Dermis microvascular lymphatic vessel endothelial cell (primary cell): ENCODE results near the gene NTRK2. TPM values are rescaled to one million over a fixed set of nuclear protein-coding genes. Genes with fewer than 3 reads are reported as not detected.

Experiments used
- DNase-seq, 2 donors: peaks; one replicate each; pipeline versions ENCODE4 v3.0.0 to v3.0.0-alpha.2; 2010; ENCODE audit warnings: low read depth in 2 of 2
- total RNA-seq: library from RNA; depleted of rRNA; stranded (reverse); fragments of >200 nt; gene quantifications from 2 replicates; pipeline ENCODE4 v1.2.1, GENCODE V29; 2014

The NTRK2 gene
- total RNA-seq, 1 donor from 2014 or later, result not detected

DNA sequence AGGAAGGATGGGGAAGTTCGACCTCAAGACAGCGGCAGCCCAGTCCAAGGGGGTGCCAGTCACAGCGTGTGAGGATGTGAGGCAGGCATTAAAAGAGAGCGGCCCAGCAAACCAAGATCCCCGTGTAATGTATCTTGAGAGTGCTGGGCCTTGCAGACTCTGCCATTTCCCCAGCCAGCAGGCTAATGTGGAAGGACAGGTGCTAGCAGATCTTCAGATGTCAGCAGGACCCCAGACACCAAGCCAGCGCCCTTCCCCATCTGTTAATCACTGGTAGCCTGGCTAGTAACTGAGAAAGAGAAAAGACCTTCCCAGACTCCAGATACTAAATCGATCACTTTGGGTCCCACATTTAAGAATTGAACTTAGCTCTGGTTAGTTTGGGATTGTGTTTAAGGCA is 62.2 kb downstream of the NTRK2 start:
- no peak for DNase-seq

DNA sequence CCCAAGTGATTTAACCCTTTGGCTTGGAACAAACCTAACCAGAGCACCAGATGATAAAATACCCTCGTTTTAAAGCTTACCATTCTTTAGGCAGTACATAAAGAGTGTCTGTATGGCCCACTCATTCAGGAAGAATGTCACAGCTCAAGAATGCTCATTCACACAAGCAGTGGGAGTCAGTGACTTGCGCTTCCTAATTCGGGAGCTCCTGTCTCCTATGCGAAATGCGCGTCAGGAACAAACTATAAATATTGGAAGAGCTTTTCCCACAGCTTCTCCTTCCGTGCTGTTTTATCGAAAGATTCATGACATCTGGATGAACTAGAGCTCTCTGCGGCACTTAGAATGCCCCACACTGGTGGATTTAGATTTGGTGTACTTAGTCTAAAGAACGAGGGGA is 66.6 kb downstream of the NTRK2 start:
- no peak for DNase-seq

DNA sequence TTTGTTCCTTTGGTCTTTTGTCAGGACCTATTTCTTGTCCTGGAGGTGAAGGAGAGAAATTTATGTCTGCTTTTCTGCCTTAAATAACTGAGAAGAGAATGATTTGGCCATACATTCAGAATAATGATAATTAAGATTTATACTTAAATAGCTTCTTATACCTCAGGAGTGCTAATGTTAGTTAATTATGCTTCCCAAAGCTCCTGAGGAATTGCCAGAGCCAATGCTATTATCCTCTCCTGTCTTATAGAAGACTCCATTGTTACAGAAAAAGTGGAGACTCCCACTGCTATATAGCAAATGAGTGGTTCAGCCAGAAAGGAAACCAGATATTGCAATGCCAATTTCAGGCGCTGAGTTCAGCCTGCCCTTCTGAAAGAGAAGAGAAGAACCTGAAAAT is 67.0 kb downstream of the NTRK2 start:
- no peak for DNase-seq

- DNase-seq, result no peak
Measured at GRCh38 chr9:84738353-84738752, 68.8 kb downstream of the NTRK2 start.

DNA sequence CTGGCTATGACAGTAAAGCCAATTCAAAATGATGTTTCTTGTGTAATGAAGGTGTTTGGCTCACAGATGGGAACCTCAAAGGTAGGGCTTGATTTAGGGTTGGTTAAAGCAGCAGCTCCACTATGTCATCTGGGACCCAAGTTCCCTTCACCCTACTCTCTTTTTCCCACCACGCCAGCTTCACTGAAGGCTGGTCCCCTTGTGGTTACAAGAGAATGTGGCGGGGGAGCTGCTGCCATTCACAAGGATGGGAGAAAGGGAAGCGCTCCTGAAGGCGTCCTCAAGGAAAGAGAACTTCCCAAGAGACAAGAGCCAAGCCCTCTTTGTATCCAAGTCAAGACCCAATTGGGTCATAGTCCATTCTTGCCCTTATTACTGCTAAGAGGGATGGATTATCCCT is 72.7 kb downstream of the NTRK2 start:
- DNase-seq, result no peak

DNA sequence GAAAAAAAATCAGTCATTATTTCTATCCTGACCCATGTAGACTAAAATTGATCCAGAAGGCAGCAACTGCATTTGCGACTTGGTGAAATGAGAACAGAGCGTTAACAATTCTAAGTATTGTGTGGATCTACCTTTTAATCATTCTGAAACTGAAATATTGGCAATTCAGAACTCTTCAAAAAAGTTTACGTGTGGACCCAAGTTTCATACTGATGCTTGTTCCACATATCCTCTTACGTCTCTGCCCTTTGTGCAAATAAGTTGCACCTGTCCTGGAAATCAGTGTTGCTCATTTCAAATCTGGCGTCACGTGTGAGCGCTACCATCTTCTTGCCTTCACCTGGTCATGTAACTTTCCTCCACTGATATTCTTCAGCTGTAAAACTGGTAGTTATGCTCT is 74.7 kb downstream of the NTRK2 start:
- no peak for DNase-seq

- no peak for DNase-seq
Measured at GRCh38 chr9:84744726-84745125, 75.2 kb downstream of the NTRK2 start.

DNA sequence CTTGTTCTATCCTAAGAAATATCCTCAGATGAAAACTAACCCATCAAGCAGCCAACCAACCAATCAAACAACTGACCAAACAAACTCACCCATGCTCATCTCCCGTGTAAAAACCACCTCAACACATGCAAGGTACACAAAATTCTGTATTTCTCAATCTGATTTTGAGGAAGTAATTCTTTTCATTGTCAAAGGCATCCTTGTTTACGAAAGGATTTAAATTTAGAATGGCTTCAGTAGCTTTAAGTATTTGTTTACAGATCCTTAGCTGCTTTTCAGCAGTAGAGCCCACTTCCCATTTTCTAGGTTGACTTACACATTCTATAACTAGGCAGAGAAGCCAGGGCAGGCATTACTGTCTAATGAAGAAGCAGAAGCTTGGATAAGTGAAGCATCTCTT is 78.6 kb downstream of the NTRK2 start:
- DNase-seq, result no peak

GRCh38 chr9:84750152-84750865 is 80.8 kb downstream of the NTRK2 start:
- DNase-seq, result no peak

GRCh38 chr9:84751921-84752320 is 82.4 kb downstream of the NTRK2 start:
- no peak for DNase-seq

- DNase-seq, result no peak
Measured at GRCh38 chr9:84754461-84754860, 84.9 kb downstream of the NTRK2 start.

GRCh38 chr9:84754881-84755280 is 85.4 kb downstream of the NTRK2 start:
- no peak for DNase-seq

GRCh38 chr9:84755380-84755779 is 85.9 kb downstream of the NTRK2 start:
- no peak for DNase-seq

DNA sequence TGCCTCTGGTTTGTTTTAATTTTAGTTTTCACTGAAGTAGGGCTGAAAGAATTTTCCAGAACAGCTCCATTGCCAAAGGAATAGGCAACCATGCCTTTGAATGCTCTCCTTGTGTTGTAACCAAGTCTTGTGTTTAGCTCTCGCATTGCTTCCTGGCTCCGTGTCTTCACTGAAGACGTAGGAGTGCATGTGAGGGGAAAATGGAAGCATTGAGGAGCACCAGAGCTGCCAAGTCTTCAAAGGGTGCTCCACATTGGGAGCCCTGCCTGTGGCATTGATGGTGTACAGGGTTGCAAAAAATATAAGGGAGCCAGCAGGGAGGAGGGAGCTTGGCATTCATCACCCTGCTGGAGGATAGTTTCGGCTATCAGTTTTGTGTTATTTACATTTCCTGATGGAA is 86.6 kb downstream of the NTRK2 start:
- DNase-seq, result no peak

DNA sequence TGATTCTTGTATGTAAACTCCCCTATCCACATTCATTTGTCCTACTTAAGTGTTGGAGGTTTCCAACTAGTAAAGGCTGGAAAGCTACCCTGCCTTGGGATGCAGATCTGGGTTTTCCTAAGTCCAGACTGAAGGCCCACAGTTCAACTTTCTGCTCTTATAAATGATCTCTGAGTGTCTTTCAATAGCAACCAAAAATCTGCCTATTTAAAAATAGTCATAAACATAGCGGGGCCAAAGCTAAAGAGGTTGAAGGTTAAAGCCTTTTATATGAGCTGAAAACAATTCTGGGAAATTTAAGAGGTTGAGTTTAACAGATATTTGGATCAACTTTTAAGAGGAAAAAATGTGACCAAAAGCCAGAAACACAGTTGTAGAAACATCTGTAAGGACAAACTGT is 87.2 kb downstream of the NTRK2 start:
- no peak for DNase-seq

DNA sequence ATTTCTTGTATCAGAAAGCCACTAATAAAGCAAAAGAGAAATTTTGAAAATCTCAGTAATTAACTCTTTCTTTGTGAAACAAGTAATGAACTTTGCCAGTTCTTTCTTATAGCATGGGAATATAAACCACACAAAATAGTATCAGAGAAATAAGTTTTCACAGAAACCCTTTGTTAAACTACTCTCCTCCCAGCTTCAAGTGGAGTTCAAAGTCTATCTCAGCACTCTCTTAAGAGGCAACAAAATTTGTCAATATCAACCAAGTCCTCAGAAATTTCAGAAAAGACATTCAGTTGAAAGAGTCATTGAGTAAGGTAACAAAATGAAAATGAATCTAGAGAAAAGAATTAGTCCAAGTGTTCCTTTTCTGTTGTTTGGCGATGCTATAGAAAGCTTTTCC is 89.3 kb downstream of the NTRK2 start:
- no peak for DNase-seq

DNA sequence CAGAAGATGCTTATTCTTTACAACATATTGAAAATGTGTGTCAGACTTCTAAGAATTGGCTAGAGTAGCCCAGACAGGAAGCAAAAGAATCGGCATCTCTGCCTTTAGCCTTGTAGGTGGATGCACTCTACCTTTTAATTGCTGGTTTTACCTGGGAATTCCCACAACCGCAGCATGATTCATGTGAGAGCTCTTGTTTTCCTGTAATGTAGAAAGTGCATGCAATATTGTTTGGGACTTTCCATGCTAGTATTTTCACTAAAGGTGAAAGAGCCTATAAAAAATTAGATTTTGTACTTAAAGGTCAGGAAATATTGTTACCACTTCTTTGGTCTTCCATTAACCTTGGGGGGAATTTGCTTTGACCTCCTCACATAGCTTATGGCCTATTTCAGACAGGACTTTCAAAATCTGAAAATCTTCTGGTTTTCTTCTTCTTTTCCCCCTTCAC is 89.8 kb downstream of the NTRK2 start:
- DNase-seq, result no peak

DNA sequence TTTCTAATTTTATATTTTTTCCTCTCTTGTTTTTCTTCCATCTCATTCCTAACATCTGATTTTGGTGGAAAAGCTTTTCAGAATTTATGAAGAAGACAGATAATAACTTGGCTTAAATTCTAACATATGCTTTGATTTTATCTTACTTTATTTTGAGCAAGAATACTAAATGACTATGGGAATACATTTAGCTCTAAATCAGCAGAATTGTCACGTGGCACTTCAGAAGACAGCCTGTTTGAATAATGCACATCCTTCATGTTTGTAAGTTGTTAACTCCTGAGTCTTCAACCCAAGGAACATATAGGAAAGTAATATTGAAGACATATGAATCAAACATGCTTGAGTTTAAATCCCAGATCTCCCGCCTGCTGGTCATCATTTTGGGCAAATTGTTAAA is 90.3 kb downstream of the NTRK2 start:
- no peak for DNase-seq

GRCh38 chr9:84761137-84761808 is 91.7 kb downstream of the NTRK2 start:
- no peak for DNase-seq

DNA sequence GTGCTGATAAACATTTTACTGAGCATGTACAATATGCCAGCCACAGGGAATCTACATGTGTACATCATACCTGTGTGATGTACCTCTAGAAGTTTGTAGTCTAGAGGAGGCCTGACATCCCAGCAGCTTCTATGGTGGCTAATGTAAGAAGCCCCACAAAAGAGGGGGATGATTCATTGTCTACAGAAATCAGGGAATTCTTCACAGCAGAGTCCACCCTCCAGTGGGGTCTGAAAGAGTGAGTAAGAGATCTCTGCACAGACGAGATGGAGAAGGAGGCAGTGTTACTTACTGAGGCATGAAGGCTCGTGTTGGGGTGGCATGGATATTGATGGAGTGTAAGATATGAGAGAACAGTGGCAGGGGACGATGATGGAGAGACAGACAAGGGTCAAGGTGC is 103.0 kb downstream of the NTRK2 start:
- no peak for DNase-seq

- DNase-seq, result no peak
Measured at GRCh38 chr9:84773022-84773421, 103.5 kb downstream of the NTRK2 start.

DNA sequence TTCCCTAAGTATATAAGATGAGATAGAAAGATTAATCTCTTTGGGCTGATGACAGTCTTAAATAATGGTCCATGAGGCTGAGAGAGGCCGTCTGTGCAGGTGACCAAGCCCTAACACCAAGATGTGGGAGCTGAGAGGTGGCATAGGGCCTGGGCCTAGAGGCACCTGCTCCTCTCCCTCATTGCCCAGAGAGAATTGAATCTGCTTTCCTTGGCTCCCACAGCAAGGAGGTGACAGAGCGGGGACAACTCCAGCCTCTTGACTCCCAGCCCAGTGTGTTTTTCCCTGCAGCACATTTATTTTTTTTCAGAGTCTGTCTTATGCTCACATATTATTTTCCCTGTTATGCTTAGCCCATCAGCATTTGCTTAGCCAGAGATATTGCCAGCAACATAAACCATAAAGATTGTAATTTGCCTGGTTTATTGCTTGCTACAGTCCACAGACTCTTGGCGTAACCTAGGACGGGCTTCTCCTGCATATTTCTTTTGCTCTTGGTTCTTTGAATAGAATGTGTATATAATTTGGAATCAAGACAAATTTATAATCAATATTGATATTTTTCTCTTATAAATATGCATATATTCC is 105.6 kb downstream of the NTRK2 start:
- no peak for DNase-seq

- no peak for DNase-seq
Measured at GRCh38 chr9:84778570-84778969, 109.0 kb downstream of the NTRK2 start.
